GM18499 (cell line): ENCODE results near the gene JMJD6.
"Not testable (repeated sequence)": the region's sequence is repeated elsewhere in the genome, so short reads cannot be mapped to it uniquely, and the experiment has no call there.

Experiments
- ATAC-seq: cut with Tn5 transposase; IDR thresholded peaks from one replicate; pipeline ENCODE4 v1.9.1; 2021; ENCODE audit warnings: moderate number of reproducible peaks; ENCODE audit not compliant: insufficient read depth, unreplicated experiment

JMJD6 gene

DNA sequence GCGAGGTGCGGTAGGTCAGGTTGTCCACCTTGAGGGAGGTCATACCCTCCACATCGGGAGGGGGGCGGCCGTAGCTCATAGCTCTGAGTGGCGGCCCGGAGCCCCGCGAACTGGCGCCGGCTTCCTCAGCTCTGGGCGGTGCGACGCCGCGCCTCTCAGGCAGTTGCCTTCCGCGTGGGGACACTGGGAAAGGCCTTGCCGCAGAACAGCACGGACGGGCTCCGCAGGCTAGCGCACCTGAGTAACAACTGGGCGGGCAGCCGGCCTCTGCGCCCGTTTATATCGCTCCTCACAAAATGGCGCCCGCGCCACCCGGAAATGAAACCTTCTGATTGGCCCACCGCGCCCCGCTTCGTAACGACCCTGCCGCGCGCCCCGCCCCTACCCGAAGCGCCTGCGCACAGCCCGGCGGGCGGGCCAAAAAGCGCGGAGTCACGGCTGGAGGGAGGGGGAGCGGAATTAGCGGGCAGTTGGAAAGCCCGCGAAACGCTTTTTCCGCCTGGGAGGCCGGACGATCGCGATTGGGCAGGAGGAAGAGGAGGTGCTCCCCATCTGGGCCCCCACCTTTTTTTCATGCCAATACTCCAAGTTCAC is 10.8 kb upstream of the JMJD6 start, which contains the start of gene SRSF2:
Gene SRSF2, minus strand, starts transcription at position 250 of the 594 bp plus-strand sequence. Its CDS starts 171 bp downstream, at position 79.
- ATAC-seq, result peak; percentile 51

DNA sequence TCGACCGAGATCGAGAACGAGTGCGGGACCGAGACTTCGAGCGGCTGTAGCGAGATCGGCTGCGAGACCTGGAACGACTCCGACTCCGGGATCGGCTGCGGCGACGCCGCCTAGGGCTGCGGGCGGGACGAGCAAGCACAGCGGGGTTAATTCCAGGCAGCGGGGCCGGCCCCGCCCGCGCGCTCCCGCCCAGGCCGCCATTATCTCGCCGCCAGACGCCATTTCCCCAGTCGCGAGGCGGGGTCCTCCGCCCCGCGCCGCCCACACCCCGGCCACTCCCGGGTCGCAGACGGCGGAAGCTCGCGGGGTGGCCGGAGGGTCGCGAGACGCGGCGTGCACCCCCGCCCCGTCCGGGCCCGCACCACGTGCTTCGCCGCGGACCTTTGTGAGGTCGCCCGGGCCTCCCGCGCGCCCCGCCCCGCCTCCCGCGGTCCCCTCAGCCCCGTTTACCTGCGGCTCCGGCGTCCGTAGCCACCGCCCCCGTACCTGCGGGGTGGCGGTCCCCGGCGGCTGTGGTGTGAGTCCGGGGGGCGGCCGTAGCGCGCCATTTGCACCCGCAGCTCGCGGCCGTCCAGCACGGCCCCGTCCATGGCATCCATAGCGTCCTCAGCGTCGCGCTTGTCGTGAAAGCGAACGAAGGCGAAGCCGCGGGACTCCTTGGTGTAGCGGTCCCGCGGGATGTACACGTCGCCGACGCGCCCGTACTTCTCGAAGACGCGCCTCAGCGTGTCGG is 10.1 kb upstream of the JMJD6 start:
- no peak for ATAC-seq

DNA sequence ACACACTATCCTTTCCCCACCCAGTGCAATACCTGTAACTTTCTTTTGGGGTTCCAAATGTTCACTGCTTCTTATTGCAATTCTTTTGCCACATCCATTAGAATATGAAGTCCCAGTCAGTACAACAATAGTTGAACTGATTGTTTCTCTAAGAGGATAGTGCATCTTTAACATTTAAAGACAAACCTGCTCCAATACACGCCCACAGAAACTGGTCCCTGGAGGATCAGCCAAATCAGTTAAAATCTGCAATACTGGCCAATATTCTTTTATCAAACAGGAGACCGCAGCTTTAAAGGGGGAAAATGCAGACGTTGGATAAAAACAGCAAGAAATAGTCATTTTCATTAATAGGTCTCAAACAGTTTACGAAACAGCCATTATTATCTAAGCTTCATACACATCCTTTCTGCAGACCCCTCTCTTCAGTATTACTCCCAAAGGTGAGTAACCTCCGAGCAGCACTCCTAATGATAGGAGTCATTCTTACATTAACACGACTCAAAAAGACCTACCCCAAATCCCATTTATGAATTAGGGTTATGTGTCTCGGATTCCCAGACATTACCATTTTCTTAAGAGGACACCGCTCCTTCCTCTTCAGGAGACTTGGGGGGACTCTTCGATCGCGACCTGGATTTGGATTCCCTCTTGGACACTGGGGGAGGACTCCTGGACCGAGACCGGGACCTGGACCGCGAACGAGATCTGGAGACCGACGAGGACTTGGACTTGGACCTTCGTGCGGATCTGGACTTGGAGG is 9.4 kb upstream of the JMJD6 start:
- ATAC-seq, result no peak

DNA sequence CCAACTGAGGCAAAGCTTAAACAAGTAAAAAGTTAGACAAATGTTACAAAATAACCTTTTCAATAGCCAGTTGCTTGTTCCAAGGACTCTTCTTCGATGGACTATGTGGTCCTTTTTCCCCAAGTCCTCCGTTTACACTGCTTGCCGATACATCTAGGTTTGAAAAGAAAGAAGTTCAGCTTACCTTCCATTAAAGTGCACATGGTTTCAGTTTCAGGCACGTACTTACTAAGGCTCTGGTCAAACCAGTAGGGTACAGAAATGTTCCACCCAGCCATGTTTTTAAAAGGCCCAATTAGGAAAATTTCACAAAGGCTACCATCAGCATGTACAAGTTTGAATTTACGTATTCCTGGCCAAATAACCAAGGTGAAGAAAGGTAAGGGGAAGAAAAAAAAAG is 8.6 kb upstream of the JMJD6 start:
- no peak for ATAC-seq

DNA sequence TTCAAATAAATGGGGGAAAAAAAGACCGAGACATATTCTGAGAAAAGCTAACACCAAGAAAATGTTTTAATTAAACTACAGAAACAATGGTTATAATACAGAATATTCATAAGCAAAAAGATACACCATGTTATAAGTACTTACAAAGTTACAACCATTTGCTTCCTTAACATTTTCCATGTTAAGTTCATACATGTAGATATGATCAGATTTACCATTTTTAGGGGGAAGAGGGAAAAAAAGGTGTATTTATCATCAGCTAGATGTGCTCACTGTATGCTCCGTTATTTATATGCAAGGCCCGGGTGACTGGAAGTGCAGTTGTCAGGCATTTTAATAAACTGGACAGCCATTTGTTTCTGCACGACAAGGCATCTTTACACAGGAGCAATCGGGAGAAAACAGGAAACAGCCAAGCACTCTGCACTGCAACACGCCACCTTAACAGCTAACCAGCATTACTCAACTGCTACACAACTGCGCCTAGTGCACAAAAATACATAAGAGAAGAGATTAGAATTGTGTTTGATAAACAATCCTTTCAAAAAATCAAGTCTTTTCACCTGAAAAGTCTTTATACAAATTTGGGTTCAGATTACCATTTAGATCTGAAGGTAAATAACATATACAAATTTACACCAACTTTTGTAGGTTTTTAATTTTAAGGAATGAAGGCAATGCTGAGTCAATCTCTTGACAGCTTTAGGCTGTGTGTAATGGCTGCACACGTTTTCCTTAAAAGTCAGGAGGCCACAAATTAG is 7.9 kb upstream of the JMJD6 start:
- ATAC-seq, result no peak

DNA sequence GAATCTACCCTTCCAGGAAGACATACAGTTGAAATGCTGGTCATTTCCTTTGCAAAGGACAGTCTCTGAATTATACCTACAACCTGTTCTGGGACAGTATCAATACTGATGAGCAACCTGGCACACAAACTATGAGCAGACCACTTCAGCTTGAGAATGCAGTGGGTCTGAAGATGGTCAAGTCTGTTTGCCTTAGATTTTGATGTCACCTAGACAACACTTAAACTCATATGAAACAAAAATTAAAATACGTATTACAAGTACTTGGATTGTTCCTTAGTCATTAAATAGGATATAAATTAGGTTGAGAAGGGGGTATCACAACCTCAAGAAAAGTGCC is 7.2 kb upstream of the JMJD6 start:
- no peak for ATAC-seq

DNA sequence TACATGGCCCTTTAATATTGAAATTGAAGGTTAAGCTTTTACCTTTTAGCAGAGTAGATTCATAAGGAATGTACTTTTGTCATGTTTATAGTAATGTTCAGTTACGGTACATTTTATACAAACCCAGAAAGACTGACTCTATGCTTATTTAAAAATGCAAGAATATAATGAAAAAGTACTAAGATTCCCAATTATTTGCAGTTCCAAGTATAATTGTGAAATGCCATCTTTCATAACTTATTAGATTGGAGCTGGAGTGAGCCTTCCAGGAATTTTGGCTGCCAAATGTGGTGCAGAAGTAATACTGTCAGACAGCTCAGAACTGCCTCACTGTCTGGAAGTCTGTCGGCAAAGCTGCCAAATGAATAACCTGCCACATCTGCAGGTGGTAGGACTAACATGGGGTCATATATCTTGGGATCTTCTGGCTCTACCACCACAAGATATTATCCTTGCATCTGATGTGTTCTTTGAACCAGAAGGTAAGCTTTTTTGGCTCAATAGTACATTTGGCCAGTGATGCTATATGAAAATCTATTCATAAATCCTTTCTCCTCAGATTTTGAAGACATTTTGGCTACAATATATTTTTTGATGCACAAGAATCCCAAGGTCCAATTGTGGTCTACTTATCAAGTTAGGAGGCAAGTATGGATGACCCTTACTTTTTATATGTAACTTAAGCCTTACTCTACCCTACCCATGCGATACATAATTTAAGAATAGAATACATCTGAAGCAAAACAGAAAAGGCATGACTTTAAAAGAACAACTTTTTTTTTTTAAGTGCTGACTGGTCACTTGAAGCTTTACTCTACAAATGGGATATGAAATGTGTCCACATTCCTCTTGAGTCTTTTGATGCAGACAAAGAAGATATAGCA is 6.6 kb upstream of the JMJD6 start:
- ATAC-seq, result no peak

DNA sequence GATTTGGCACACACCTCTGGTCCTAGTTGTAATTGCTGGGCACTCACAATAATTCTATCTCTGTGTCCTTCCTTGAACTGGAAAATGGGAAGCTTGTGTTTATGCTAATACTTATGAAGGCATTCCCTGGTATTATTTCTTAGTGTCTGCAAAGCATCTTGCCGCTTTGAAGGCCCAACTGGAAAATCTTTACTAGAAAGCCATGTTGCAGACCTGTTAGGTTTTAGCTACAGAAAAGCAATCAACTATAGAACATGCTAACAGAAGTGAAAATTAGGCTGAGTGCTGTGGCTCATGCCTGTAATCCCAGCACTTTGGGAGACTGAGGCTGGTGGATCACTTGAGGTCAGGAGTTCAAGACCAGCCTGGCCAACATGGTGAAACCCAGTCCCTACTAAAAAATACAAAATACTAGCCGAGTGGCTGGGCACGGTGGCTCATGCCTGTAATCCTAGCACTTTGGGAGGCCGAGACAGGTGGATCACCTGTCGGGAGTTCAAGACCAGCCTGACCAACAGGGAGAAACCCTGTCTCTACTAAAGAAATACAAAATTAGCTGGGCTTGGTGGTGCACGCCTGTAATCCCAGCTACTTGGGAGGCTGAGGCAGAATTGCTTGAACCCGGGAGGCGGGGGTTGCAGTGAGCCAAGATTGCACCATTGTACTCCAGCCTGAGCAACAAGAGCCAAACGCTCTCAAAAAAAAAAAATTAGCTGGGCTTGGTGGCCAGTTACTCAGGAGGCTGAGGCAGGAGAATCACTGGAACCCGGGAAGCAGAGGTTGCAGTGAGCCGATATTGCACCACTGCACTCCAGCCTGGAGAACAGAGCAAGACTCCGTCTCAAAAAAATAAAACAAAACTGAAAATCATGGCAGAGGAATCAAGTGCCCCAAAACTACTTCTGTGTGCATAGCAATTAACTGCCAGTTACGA is 5.7 kb upstream of the JMJD6 start:
- ATAC-seq, result not testable (repeated sequence)

DNA sequence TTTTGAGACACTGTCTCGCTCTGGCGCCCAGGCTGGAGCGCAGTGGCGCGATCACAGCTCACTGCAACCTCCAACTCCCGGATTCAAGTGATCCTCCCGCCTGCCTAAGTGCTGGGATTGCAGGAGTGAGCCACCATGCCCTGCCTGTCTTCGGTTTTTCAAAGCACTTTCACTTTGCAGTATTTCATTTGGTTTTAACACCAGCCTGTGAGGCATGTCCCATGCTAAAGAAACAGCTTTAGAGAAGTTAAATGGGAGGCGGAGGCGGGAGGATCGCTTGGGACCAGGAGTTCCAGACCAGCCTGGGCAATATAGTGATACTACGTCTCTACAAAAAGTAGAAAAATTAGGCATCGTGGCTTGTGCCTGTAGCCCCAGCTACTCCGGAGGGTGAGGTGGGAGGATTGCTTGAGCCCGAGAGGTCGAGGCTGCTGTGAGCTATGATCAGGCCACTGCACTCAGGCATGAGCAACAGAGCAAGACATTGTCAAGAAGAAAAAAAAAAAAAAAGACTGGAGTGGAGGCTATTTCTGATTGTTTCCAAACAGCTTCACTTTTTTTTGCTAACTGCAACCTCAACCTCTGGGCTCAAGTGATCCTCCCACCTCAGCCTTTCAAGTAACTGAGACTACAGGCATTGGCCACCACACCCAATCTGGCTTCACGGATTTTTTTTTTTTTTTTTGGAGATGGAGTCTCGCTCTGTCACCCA is 1.5 kb upstream of the JMJD6 start:
- ATAC-seq, result no peak

DNA sequence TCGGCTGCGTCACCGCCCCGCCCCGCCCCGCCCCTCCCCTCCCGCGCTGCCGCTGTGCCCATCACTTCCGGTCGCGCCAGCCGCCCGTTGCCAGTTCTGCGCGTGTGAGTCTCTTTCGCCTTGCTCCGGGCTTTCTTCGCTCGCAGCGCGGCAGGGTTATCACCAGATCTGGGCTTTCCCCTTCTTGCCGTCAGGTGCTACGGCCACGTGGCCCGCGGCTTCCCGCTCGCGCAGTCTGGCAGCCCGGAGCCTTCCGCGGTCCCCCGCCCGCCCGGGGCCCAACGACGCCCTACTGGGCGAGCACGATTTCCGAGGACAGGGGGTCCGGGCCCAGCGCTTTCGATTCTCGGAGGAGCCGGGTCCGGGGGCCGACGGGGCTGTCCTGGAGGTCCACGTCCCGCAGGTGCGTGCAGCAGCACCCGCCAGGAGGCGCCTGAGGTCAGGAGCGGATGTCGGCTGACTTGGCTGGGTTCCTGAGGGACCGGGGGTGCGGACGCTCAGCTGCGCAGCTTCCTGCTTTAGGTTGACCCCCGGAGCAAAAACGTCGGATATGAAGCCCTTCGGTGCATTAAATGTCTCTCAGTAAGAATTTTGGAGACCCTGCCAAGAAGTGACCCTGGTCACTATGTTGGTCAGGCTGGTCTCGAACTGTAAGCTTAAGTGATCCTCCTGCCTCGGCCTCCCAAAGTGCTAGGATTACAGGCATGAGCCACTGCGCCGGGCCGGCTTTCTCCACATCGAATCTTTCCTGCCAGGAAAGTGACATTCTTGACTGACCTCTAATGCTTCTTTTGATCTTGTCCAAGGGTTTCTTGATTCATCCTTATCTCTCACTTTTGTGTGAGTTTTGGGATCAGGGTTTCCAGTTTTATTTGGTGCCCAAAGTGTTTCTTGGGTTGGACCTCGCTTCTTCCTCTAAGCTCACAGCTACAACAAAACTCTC is 641 bp upstream of the JMJD6 start, which contains the start of gene METTL23:
Gene METTL23, plus strand, starts transcription at position 64 of the 943 bp plus-strand sequence. CDS start 2,872 bp downstream, outside the sequence.
- ATAC-seq, result peak; percentile 34

DNA sequence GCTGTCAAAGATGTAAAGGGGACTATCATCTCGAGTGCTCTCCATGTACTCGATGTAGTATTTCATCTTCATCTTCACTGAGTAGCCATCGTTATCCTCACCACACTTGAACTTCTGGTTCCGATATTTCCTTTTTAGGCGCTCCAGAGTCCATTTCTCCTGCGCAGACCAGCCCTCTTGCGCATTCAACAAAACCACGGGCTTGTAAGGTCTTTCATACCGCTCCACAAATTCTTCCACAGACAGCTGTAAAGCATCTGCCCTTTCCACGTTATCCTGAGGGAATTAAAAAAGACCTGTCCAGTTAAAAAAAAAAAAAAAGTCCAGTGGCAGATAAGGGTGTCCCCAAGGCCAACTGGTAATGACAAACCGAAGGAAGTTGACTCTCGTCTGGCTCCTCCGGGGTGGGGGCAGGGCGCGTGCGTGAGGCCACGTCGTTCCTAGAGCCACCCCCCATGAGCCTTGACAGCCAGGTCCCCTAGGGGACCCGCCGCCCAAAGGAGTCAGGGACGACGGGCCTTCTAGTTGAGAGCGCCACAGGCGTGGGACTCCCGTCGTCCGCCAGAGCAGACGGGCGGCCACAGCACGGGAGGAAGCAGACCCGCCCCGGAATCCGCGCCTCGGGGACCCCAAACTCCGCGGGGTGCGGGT is 701 bp downstream of the JMJD6 start:
- ATAC-seq, result peak; percentile 8

DNA sequence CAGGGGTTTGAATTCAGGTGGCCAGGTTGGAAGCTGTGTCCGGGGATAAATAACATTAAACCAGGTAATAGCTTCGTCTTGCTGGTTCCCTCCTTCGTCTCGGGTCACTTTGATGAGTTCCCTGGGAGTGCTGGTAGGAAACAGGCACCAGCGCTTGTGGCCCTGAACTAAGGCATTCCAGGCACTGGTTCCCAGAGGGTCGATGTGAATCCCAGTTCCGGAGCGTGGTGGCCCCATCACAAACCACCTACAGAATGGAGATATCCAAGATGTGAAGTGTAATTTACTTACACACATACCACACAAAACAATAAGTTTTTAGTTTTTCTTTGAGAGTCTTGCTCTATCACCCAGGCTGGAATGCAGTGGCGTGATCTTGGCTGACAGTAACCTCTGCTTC is 2.6 kb downstream of the JMJD6 start:
- no peak for ATAC-seq

DNA sequence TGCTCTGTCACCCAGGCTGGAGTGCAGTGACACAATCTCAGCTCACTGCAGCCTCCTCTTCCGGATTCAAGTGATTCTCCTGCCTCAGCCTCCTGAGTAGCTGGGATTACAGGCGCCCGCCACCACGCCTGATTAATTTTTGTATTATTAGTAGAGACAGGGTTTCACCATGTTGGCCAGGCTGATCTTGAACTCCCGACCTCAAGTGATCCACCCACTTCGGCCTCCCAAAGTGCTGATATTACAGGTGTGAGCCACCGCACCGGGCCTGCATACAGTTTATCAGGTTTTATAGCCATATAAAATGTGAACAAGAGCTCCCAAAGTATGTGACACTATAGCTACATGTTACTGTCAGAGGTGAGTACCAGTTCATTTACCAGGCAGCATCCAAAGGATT is 3.4 kb downstream of the JMJD6 start:
- ATAC-seq, result not testable (repeated sequence)

DNA sequence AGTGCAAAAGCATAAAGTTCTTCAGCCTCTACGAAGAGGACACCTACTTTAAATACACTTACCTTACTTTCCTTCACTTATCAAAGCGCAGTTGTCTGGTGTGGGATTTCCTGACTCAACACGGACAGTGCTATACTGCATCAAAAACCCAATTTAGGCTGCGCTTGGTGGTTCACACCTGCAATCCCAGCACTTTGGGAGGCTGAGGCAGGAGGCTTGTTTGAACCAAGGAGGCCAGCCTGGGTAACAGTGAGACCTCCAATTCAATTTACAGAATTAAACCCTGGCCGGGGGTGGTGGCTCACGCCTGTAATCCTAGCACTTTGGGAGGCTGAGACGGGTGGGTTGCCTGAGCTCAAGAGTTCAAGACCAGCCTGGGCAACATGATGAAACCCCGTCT is 4.1 kb downstream of the JMJD6 start:
- ATAC-seq, result no peak

DNA sequence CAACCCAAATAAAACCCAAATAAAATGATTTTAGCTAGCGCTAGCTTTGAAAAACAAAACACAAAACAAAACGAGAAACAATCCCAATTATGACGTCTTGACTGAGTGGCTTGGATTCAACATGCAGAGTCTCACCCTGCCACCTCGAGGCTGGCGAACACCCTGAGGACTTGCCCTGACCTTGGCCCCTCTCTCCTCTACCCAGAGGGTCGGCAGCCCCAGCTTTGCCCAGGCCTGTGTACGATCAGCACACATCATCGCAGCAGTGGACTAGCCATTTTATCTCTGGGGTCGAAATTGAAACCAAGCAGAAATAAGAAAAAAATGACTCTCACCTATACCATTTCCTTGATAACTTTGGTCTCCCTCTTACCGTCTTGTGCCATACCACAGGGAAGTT is 4.9 kb downstream of the JMJD6 start:
- ATAC-seq, result no peak

DNA sequence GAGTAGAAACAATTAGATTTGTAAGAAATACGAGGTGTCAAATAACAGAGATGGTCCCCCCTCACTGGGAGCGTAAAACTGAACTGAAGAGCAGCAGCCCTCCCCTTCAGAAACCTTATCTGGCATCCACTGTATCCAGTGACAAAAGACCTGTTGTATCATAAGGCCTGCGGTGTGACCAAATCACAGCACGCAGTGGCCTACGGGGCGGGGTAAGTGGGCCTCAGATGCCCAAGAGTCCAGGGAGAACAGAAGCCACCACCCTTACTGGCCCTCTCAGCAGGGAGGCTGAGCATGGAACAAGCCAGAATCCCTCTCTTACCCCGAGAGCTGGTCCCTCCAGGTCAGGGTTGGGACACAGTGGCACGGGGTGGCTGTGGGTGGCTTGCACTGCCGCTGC is 5.5 kb downstream of the JMJD6 start:
- no peak for ATAC-seq
